Ovary (tissue), 9 donors: Measurements from ENCODE around the gene ESM1. TPM values are rescaled to one million over a fixed set of nuclear protein-coding genes. Genes with fewer than 3 reads are reported as not detected.

Experiments
- DNase-seq, 5 donors: peaks; one replicate each; pipeline ENCODE4 v3.0.0-alpha.2; 2019 to 2020
- H3K27ac ChIP-seq, 2 donors: fragments of 200-600 bp; one replicate each; pipeline versions ENCODE4 v1.5.1 to v1.8.0; 2019 to 2022
- H3K27me3 ChIP-seq: fragments of 200-600 bp; one replicate; pipeline ENCODE4 v1.8.0; 2022
- H3K36me3 ChIP-seq: fragments of 200-600 bp; sonication (generic); one replicate; pipeline ENCODE4 v1.5.1; 2019
- H3K4me1 ChIP-seq: one replicate; pipeline ENCODE4 v1.8.1; 2013; ENCODE audit warnings: mild to moderate bottlenecking, moderate library complexity; ENCODE audit not compliant: insufficient read depth
- H3K4me3 ChIP-seq: fragments of 200-600 bp; sonication (generic); one replicate; pipeline ENCODE4 v1.5.1; 2017
- H3K9me3 ChIP-seq, 2 donors: fragments of 200-600 bp in 1 of 2; sonication (generic) in 1 of 2; one replicate each; pipeline versions ENCODE4 v1.5.1 to v1.8.1; 2013 to 2019; ENCODE audit warnings: mild to moderate bottlenecking in 1 of 2, moderate library complexity in 1 of 2
- EP300 ChIP-seq: sonication (generic); formaldehyde crosslinking; IDR thresholded peaks from one replicate; pipeline ENCODE4 v1.6.1; 2017; ENCODE audit warnings: antibody characterized with exemption
- POLR2A ChIP-seq: fragments of 450-650 bp; IDR thresholded peaks from one replicate; pipeline ENCODE4 v1.6.1; 2017; ENCODE audit warnings: antibody characterized with exemption, mild to moderate bottlenecking, moderate library complexity
- WGBS, 3 donors: extraction: QIAGEN DNeasy Blood & Tissue Kit in 1 of 3; methylation state at CpG; one replicate each; pipeline versions ENCODE4 v1.1.5 to v1.1.7; 2013 to 2017; 5-methylcytosine and 5-hydroxymethylcytosine counted together
- intact Hi-C, 4 donors: fragments of 100-400 bp; cut with DNase I; formaldehyde crosslinking; loops; one replicate each; pipeline versions ENCODE4 v1.11.0 to v1.15.1; 2022 to 2023
- polyA plus RNA-seq, 2 donors: library from polyadenylated mRNA; stranded (reverse); fragments of 200-250 nt in 1 of 2; fragments of 350-450 nt in 1 of 2; fragmentation: Illumina TruSeq in 1 of 2; extraction: RNeasy Lipid Tissue Mini Kit (QIAGEN cat#74804) in 1 of 2; gene quantifications; one replicate each; pipeline ENCODE4 v1.2.3, GENCODE V29; 2013 to 2014
- total RNA-seq, 7 donors: library from RNA; depleted of rRNA in 2 of 7; stranded (reverse); fragments of >200 nt in 2 of 7; fragmentation: NEBNext Ultra II Directional in 3 of 7; extraction: Animal tissue kit (Norgen Biotek cat#: 25700) in 3 of 7; gene quantifications; one replicate each; pipeline versions ENCODE4 v1.1.0 to v1.2.4, GENCODE V29; 2016 to 2023
- TF ChIP-seq, protein P1 (sequence below), 3 donors: fragments of 450-650 bp in 2 of 3; fragments of 200-600 bp in 1 of 3; IDR thresholded peaks; one replicate each; pipeline versions ENCODE4 v1.5.1 to v1.8.0; 2016 to 2022; ENCODE audit warnings: antibody characterized with exemption in 3 of 3, mild to moderate bottlenecking in 1 of 3
- donor health status: DM: no; HTN: no; CAD: no; lungs with moderate emphysema.
- donor health status: DM: no; HTN: no; CAD: no.
- donor health status: Bipolar disorder and iron deficiency.
- donor health status: DM: yes; HTN: yes; CAD: no.
- donor health status: DM: no; HTN: no; CAD: no.
- donor health status: DM: yes; HTN: yes; CAD: no.

ESM1 gene
- total and polyA plus RNA-seq, 9 donors: 0.10 to 1.5 (median 0.35) TPM; not detected in 3

DNA sequence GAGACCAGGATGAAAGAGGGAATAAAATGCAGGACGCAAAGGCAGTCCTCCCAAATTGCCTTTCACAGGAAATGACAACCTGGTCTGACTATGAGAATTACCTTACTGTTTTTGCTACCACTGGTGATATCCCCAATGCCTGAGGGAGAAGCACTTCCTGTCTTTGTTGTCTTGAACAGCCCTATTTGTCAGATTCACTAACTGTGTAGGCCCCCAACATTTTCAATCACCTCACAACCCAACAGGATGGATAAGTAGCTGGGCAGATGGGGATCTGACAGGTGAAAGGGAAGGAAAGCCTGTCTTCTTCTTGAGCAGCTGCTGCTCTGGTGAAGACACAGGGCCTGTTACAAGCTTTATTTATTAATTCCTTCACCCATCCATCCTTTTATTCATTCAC lies 9.7 kb downstream of the ESM1 start:
- 57 to 71% (median 70%) methylated on average over 1 of the region's 1 CpG for WGBS, 3 donors
- H3K4me1 ChIP-seq: no peaks in the 10 kb centered on the region
- no peak for DNase-seq
- H3K27ac ChIP-seq: no peak overlapping the region
- TF ChIP-seq, protein P1, sequence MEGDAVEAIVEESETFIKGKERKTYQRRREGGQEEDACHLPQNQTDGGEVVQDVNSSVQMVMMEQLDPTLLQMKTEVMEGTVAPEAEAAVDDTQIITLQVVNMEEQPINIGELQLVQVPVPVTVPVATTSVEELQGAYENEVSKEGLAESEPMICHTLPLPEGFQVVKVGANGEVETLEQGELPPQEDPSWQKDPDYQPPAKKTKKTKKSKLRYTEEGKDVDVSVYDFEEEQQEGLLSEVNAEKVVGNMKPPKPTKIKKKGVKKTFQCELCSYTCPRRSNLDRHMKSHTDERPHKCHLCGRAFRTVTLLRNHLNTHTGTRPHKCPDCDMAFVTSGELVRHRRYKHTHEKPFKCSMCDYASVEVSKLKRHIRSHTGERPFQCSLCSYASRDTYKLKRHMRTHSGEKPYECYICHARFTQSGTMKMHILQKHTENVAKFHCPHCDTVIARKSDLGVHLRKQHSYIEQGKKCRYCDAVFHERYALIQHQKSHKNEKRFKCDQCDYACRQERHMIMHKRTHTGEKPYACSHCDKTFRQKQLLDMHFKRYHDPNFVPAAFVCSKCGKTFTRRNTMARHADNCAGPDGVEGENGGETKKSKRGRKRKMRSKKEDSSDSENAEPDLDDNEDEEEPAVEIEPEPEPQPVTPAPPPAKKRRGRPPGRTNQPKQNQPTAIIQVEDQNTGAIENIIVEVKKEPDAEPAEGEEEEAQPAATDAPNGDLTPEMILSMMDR (IDR thresholded peaks at IDR 0.05): no peak
- no peak for TF ChIP-seq EP300
- no peaks in the 10 kb centered on the region for H3K9me3 ChIP-seq
- no peak overlapping the region for H3K4me3 ChIP-seq
- intact Hi-C loops: no loop called here
- H3K27me3 ChIP-seq: no peaks in the 10 kb centered on the region
- H3K36me3 ChIP-seq: no peaks in the 10 kb centered on the region

DNA sequence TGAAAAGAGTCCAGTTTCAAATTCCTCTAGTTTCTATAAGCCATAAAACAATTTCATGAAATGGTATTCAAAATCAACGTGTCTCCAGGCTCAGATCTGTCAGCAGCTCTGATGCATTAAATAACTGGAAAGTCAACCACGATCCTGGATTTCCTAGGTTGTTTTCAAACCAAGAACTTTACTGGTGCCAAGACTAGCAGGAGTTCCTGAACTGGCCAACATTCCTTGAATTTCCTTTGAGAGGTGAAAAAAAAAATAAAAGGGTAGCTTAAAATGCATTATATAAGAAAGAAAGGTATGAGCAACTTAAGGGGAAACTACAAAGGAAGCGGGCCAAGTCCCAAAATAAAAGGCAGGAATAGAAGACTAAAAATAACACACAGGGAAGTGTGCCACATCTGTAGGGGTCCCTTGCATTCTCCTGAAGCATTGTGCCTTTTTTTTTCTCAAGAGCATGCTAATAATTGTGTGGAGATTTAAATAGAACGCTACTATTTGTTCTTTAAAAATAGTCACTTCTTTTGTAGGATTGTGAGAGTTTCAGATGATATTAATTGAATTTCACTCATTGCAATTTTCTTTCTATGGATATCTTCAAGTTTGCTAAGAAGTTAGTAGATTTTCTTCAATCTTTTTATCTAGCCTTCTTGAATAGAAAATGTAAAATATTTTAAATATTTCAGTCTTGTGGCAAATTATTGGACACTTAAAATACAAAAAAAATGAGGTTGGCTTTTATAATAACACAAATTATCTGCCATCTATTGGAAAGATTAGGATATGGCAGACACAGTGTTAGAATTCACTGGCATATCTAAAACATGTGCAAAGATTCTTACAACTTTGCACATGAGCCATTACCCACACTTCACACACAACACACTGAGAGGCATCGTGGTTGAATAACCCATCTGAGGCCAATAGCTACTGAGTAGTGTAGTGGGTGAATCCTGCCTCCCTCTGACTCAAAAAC lies 15.3 kb downstream of the ESM1 start:
- H3K27ac ChIP-seq: no peak overlapping the region
- no peak for DNase-seq
- no peaks in the 10 kb centered on the region for H3K36me3 ChIP-seq
- no peaks in the 10 kb centered on the region for H3K9me3 ChIP-seq
- H3K4me3 ChIP-seq: no peak overlapping the region
- TF ChIP-seq, protein P1 (IDR thresholded peaks at IDR 0.05): no peak
- TF ChIP-seq POLR2A (no peak), EP300 (no peak)
- H3K27me3 ChIP-seq: no peaks in the 10 kb centered on the region
- WGBS, 3 donors: 59 to 77% (median 61%) methylated on average over 5 of the region's 5 CpGs
- no peaks in the 10 kb centered on the region for H3K4me1 ChIP-seq
- intact Hi-C loops: no loop called here

DNA sequence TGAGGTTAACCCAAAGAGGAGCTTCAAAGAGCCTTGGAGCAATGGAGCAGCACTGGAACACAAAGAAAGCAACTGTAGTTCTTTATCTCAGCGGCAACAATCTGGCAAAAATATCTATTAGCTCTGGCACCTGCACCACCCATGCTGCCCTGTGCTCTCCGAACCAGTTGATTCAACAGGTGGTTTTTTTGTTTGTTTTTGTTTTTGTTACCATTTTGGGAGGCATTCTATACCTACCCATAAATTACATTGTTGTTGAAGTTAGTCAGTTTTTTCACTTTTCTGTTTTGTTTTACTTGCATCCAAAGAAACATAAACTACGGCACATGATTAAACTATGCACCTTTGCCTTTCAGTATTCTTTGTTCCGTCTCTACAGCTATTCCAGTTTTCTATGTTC lies 16.2 kb downstream of the ESM1 start:
- WGBS, 3 donors: 82 to 90% (median 86%) methylated on average over 4 of the region's 4 CpGs
- Histone ChIP-seq H3K36me3 (no peaks in the 10 kb centered on the region), H3K4me1 (no peaks in the 10 kb centered on the region), H3K27me3 (no peaks in the 10 kb centered on the region), H3K27ac (no peak overlapping the region), H3K9me3 (no peaks in the 10 kb centered on the region), H3K4me3 (no peak overlapping the region)
- intact Hi-C loops: no loop called here
- TF ChIP-seq POLR2A (no peak), EP300 (no peak)
- TF ChIP-seq, protein P1 (IDR thresholded peaks at IDR 0.05): no peak
- no peak for DNase-seq

DNA sequence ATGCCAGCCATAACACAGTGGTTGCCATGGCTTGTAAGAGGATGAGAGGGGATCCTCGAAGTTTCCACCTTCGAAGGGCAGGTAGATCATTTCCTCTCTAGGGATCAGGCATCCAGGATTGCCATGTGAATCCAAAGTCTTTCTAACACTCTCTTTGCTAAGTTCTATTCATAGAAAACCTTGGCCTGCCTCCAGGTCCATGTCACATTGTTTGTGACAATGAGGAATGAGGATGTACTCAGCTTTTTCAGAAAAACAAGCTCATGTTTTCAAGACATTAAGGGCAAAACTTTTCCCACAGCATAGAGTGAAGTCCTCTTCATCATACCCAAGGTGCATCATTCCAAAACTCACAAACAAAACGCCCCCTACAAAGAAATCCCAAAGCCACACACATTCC lies 19.6 kb downstream of the ESM1 start:
- Histone ChIP-seq H3K4me1 (no peaks in the 10 kb centered on the region), H3K27me3 (no peaks in the 10 kb centered on the region), H3K36me3 (no peaks in the 10 kb centered on the region), H3K27ac (no peak overlapping the region), H3K4me3 (no peak overlapping the region), H3K9me3 (no peaks in the 10 kb centered on the region)
- intact Hi-C loops: no loop called here
- 65 to 67% (median 66%) methylated on average over 3 of the region's 3 CpGs for WGBS, 3 donors
- no peak for DNase-seq
- no peak for TF ChIP-seq POLR2A
- no peak for TF ChIP-seq EP300
- TF ChIP-seq, protein P1 (IDR thresholded peaks at IDR 0.05): no peak
